IMR-90 (cell line): ENCODE data around the gene SLC7A6. TPM values are rescaled to one million over a fixed set of nuclear protein-coding genes. Genes with fewer than 3 reads are reported as not detected.

Experiments
- ATAC-seq: fragments of 200-7000 bp; cut with Tn5 transposase; 2 replicates; pipeline ENCODE4 v1.9.1; 2020; ENCODE audit warnings: low read depth, mild to moderate bottlenecking, moderate library complexity
- BruUV-seq: library from RNA; stranded (reverse); fragments of 400-500 nt; replicated peaks from 2 replicates; lab custom pipeline; 2021; lab: Mats Ljungman, UMichigan
- CTCF ChIA-PET: fragments of 300-600 bp; formaldehyde crosslinking; extraction: SDS; loops from one replicate; lab custom pipeline; 2021; ENCODE audit warnings: antibody characterized with exemption; lab: Yijun Ruan, JAX
- POLR2A ChIA-PET: fragments of 300-600 bp; sonication (Branson Sonifier 250); formaldehyde crosslinking; loops from one replicate; lab custom pipeline; 2022; ENCODE audit warnings: antibody characterized with exemption; ENCODE audit not compliant: unreplicated experiment; lab: Charles Lee
- DNase-seq: peaks from one replicate; pipeline ENCODE4 v3.0.0; 2013
- H2AFZ ChIP-seq: replicated peaks from 2 replicates; pipeline ENCODE3; 2013; ENCODE audit warnings: low read length, mild to moderate bottlenecking; ENCODE audit not compliant: poor library complexity
- H2AK5ac ChIP-seq: 2 replicates; pipeline ENCODE4 v1.6.1; 2013; ENCODE audit warnings: low read depth, low read length, inconsistent platforms
- H2AK9ac ChIP-seq: replicated peaks from 2 replicates; pipeline ENCODE3; 2013; ENCODE audit warnings: mild to moderate bottlenecking, low read depth, low read length, moderate library complexity; ENCODE audit not compliant: poor library complexity
- H2BK120ac ChIP-seq: 2 replicates; pipeline ENCODE4 v1.6.1; 2013; ENCODE audit warnings: low read depth, low read length, inconsistent platforms
- H2BK15ac ChIP-seq: 3 replicates; pipeline ENCODE4 v1.6.1; 2013; ENCODE audit warnings: low read depth, low read length, inconsistent platforms
- H2BK20ac ChIP-seq: 2 replicates; pipeline ENCODE4 v1.6.1; 2013; ENCODE audit warnings: low read depth, mild to moderate bottlenecking, inconsistent platforms, low read length, moderate library complexity
- H2BK5ac ChIP-seq: 2 replicates; pipeline ENCODE4 v1.6.1; 2013; ENCODE audit warnings: mild to moderate bottlenecking, low read depth, low read length, inconsistent platforms; ENCODE audit not compliant: poor library complexity, severe bottlenecking
- H3K14ac ChIP-seq: replicated peaks from 2 replicates; pipeline ENCODE4 v1.6.1; 2013; ENCODE audit warnings: low read depth, low read length, inconsistent platforms
- H3K18ac ChIP-seq: 2 replicates; pipeline ENCODE4 v1.6.1; 2013; ENCODE audit warnings: low read depth, low read length, control low read depth
- H3K23ac ChIP-seq: 2 replicates; pipeline ENCODE4 v1.6.1; 2013; ENCODE audit warnings: low read depth, low read length, inconsistent platforms
- H3K27ac ChIP-seq: 2 replicates; pipeline ENCODE4 v1.5.1; 2013; ENCODE audit warnings: mild to moderate bottlenecking, control low read depth, low read length; ENCODE audit not compliant: insufficient read depth
- H3K27me3 ChIP-seq: 2 replicates; pipeline ENCODE4 v1.6.1; 2013; ENCODE audit warnings: low read length; ENCODE audit not compliant: control insufficient read depth, insufficient read depth
- H3K36me3 ChIP-seq: 2 replicates; pipeline ENCODE4 v1.6.1; 2013; ENCODE audit warnings: low read length, mixed read lengths; ENCODE audit not compliant: control insufficient read depth, insufficient read depth
- H3K4ac ChIP-seq: 2 replicates; pipeline ENCODE4 v1.6.1; 2013; ENCODE audit warnings: low read depth, low read length, inconsistent platforms
- H3K4me1 ChIP-seq: 2 replicates; pipeline ENCODE4 v1.6.1; 2013; ENCODE audit warnings: low read length, mixed read lengths; ENCODE audit not compliant: control insufficient read depth, insufficient read depth
- H3K4me2 ChIP-seq: 2 replicates; pipeline ENCODE4 v1.6.1; 2013; ENCODE audit warnings: low read depth, mild to moderate bottlenecking, control low read depth, low read length, moderate library complexity
- H3K4me3 ChIP-seq: 2 replicates; pipeline ENCODE4 v1.5.1; 2013; ENCODE audit warnings: low read depth, mild to moderate bottlenecking, control low read depth, low read length, moderate library complexity; ENCODE audit not compliant: insufficient read depth
- H3K56ac ChIP-seq: 2 replicates; pipeline ENCODE4 v1.6.1; 2013; ENCODE audit warnings: low read length, inconsistent platforms; ENCODE audit not compliant: insufficient read depth; ENCODE audit errors: extremely low read depth
- H3K79me1 ChIP-seq, 2 experiments: 2 replicates each; pipeline ENCODE4 v1.6.1; 2013; ENCODE audit warnings: low read length in 2 of 2, inconsistent platforms in 1 of 2, low read depth in 1 of 2
- H3K9ac ChIP-seq: 2 replicates; pipeline ENCODE4 v1.6.1; 2013; ENCODE audit warnings: low read depth, low read length, control low read depth
- H3K9me1 ChIP-seq: 2 replicates; pipeline ENCODE4 v1.6.1; 2013; ENCODE audit warnings: low read length, inconsistent platforms; ENCODE audit not compliant: insufficient read depth
- H3K9me3 ChIP-seq: 2 replicates; pipeline ENCODE4 v1.6.1; 2013; ENCODE audit warnings: low read length; ENCODE audit not compliant: control insufficient read depth, insufficient read depth
- H4K20me1 ChIP-seq: 2 replicates; pipeline ENCODE4 v1.6.1; 2013; ENCODE audit warnings: low read length, inconsistent platforms; ENCODE audit not compliant: insufficient read depth
- H4K5ac ChIP-seq: 2 replicates; pipeline ENCODE4 v1.6.1; 2013; ENCODE audit warnings: mild to moderate bottlenecking, low read depth, low read length, control low read depth
- H4K8ac ChIP-seq, 2 experiments: 2 replicates each; pipeline ENCODE4 v1.6.1; 2013; ENCODE audit warnings: low read depth in 2 of 2, low read length in 2 of 2, control low read depth in 1 of 2, inconsistent platforms in 1 of 2
- H4K91ac ChIP-seq: 2 replicates; pipeline ENCODE4 v1.6.1; 2013; ENCODE audit warnings: low read depth, low read length, inconsistent platforms; ENCODE audit not compliant: insufficient read depth
- BHLHE40 ChIP-seq: fragments of 150-350 bp; IDR thresholded peaks from 2 replicates; pipeline ENCODE4 v1.6.1; 2016; ENCODE audit warnings: mild to moderate bottlenecking, low read depth, low read length
- CEBPB ChIP-seq: IDR thresholded peaks from 2 replicates; pipeline ENCODE4 v1.6.1; 2012; ENCODE audit warnings: low read depth, low read length, improper control_type of control experiment
- CHD1 ChIP-seq: IDR thresholded peaks from 2 replicates; pipeline ENCODE4 v1.6.1; 2012; ENCODE audit warnings: low read depth, low read length, improper control_type of control experiment
- FOS ChIP-seq: fragments of 150-350 bp; IDR thresholded peaks from 2 replicates; pipeline ENCODE4 v1.6.1; 2016; ENCODE audit warnings: low read depth, low read length
- MAFK ChIP-seq: IDR thresholded peaks from 2 replicates; pipeline ENCODE4 v1.6.1; 2012; ENCODE audit warnings: low read depth, low read length, improper control_type of control experiment
- MAZ ChIP-seq: IDR thresholded peaks from 2 replicates; pipeline ENCODE4 v1.6.1; 2012; ENCODE audit warnings: low read depth, mild to moderate bottlenecking, low read length, improper control_type of control experiment, moderate library complexity, borderline replicate concordance
- MXI1 ChIP-seq: IDR thresholded peaks from 2 replicates; pipeline ENCODE4 v1.6.1; 2012; ENCODE audit warnings: low read depth, mild to moderate bottlenecking, low read length, moderate library complexity, borderline replicate concordance
- NFE2L2 ChIP-seq: fragments of 150-350 bp; IDR thresholded peaks from 2 replicates; pipeline ENCODE4 v1.6.1; 2016; ENCODE audit warnings: low read depth, mild to moderate bottlenecking, low read length
- POLR2A ChIP-seq: IDR thresholded peaks from 2 replicates; pipeline ENCODE4 v1.6.1; 2012; ENCODE audit warnings: mild to moderate bottlenecking, low read depth, low read length
- RAD21 ChIP-seq: IDR thresholded peaks from 2 replicates; pipeline ENCODE4 v1.6.1; 2012; ENCODE audit warnings: low read length, improper control_type of control experiment
- RCOR1 ChIP-seq: IDR thresholded peaks from 2 replicates; pipeline ENCODE4 v1.6.1; 2012; ENCODE audit warnings: mild to moderate bottlenecking, low read length, improper control_type of control experiment; ENCODE audit not compliant: insufficient replicate concordance
- RFX5 ChIP-seq: IDR thresholded peaks from 2 replicates; pipeline ENCODE4 v1.8.0; 2012; ENCODE audit warnings: low read depth, mild to moderate bottlenecking, low read length, moderate library complexity
- SMC3 ChIP-seq: fragments of 150-350 bp; IDR thresholded peaks from 2 replicates; pipeline ENCODE4 v1.6.1; 2016; ENCODE audit warnings: low read depth, mild to moderate bottlenecking, antibody characterized with exemption, low read length, moderate library complexity
- USF2 ChIP-seq: fragments of 150-350 bp; IDR thresholded peaks from 2 replicates; pipeline ENCODE4 v1.6.1; 2017; ENCODE audit warnings: mild to moderate bottlenecking, antibody characterized with exemption, low read length, low read depth
- WGBS, 2 experiments: methylation state at CpG; one replicate each; pipeline versions ENCODE4 v1.1.5 to v1.1.7; 2013; ENCODE audit warnings: missing lambda C conversion rate in 2 of 2; ENCODE audit not compliant: insufficient read length in 1 of 2; ENCODE audit errors: extremely low coverage in 2 of 2; 5-methylcytosine and 5-hydroxymethylcytosine counted together
- dilution Hi-C: fragments of 300-500 bp; cut with HindIII; formaldehyde crosslinking; loops from one replicate; pipeline ENCODE4 v1.14.3; 2018; ENCODE audit warnings: low sequenced_read_pairs; ENCODE audit not compliant: unreplicated experiment
- in situ Hi-C: fragments of 300-500 bp; cut with MboI; formaldehyde crosslinking; loops from 3 replicates; pipeline ENCODE4 v1.14.3; 2019; ENCODE audit warnings: low sequenced_read_pairs, inconsistent platforms, mixed read lengths
- intact Hi-C: fragments of 100-400 bp; cut with micrococcal nuclease; formaldehyde crosslinking; loops from 2 replicates; pipeline ENCODE4 v1.10.0; 2022
- polyA plus RNA-seq, 3 experiments: library from polyadenylated mRNA; depleted of rRNA; stranded (reverse); fragments of >200 nt; gene quantifications; 2 replicates each; pipeline ENCODE4 v1.2.3, GENCODE V29; 2012; ENCODE audit warnings: low replicate concordance in 1 of 3
- total RNA-seq: library from RNA; depleted of rRNA; stranded (reverse); fragments of >200 nt; gene quantifications from 2 replicates; pipeline ENCODE4 v1.2.3, GENCODE V29; 2012
- TF ChIP-seq, protein P1 (sequence below): fragments of 150-350 bp; IDR thresholded peaks from 2 replicates; pipeline ENCODE4 v1.6.1; 2016; ENCODE audit warnings: low read depth, mild to moderate bottlenecking, low read length, moderate library complexity, borderline replicate concordance
- TF ChIP-seq, protein P2 (sequence below): conservative IDR thresholded peaks from 2 replicates; pipeline ENCODE4 v1.5.1; 2012; ENCODE audit warnings: mild to moderate bottlenecking, low read depth, low read length, improper control_type of control experiment

The SLC7A6 gene
- total and polyA plus RNA-seq, 2 of the 4 experiments (the other 2 are of a cell fraction) = 29.4 to 36.1 TPM

GRCh38 chr16:68223072-68223471 is 41.3 kb upstream of the SLC7A6 start:
- no peak overlapping the region for H3K4ac ChIP-seq
- no peak overlapping the region for H2AK9ac ChIP-seq
- ChIA-PET CTCF (no interaction called here), POLR2A (no interaction called here)
- no peak overlapping the region for H3K27ac ChIP-seq
- no peak for TF ChIP-seq RAD21
- no peak for TF ChIP-seq MAZ
- no peak for TF ChIP-seq RFX5
- TF ChIP-seq BHLHE40 = no peak
- TF ChIP-seq, protein P1, sequence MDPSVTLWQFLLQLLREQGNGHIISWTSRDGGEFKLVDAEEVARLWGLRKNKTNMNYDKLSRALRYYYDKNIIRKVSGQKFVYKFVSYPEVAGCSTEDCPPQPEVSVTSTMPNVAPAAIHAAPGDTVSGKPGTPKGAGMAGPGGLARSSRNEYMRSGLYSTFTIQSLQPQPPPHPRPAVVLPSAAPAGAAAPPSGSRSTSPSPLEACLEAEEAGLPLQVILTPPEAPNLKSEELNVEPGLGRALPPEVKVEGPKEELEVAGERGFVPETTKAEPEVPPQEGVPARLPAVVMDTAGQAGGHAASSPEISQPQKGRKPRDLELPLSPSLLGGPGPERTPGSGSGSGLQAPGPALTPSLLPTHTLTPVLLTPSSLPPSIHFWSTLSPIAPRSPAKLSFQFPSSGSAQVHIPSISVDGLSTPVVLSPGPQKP = no peak
- no peak for TF ChIP-seq CEBPB
- no peak for TF ChIP-seq MAFK
- TF ChIP-seq SMC3 = no peak
- no peak for TF ChIP-seq RCOR1
- TF ChIP-seq CHD1 = no peak
- no peak for TF ChIP-seq USF2
- no peak for TF ChIP-seq NFE2L2
- no peak for TF ChIP-seq MXI1
- TF ChIP-seq POLR2A = no peak
- TF ChIP-seq FOS = no peak
- TF ChIP-seq, protein P2, sequence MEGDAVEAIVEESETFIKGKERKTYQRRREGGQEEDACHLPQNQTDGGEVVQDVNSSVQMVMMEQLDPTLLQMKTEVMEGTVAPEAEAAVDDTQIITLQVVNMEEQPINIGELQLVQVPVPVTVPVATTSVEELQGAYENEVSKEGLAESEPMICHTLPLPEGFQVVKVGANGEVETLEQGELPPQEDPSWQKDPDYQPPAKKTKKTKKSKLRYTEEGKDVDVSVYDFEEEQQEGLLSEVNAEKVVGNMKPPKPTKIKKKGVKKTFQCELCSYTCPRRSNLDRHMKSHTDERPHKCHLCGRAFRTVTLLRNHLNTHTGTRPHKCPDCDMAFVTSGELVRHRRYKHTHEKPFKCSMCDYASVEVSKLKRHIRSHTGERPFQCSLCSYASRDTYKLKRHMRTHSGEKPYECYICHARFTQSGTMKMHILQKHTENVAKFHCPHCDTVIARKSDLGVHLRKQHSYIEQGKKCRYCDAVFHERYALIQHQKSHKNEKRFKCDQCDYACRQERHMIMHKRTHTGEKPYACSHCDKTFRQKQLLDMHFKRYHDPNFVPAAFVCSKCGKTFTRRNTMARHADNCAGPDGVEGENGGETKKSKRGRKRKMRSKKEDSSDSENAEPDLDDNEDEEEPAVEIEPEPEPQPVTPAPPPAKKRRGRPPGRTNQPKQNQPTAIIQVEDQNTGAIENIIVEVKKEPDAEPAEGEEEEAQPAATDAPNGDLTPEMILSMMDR = no peak
- ATAC-seq = no peak
- no peak overlapping the region for H2BK5ac ChIP-seq
- no peak overlapping the region for H4K8ac ChIP-seq
- H3K14ac ChIP-seq = no peak overlapping the region
- DNase-seq = no peak
- intact Hi-C loops = loop anchor here (10.0 kb wide), 1 partner anchor 258 kb away; the partner anchor contains the start of gene SLC12A4
- H3K9me3 ChIP-seq = no peaks in the 10 kb centered on the region
- BruUV-seq = no TSS peak
- H2AFZ ChIP-seq = no peak overlapping the region
- peaks cover 6% of the 10 kb centered on the region for H3K36me3 ChIP-seq
- no peaks in the 10 kb centered on the region for H3K9me1 ChIP-seq
- no peaks in the 10 kb centered on the region for H4K20me1 ChIP-seq
- no peaks in the 10 kb centered on the region for H3K79me1 ChIP-seq
- no peak overlapping the region for H4K5ac ChIP-seq
- no peak overlapping the region for H3K23ac ChIP-seq
- no peak overlapping the region for H4K91ac ChIP-seq
- in situ Hi-C loops = loop anchor here (10.0 kb wide), 2 partner anchors 128 to 238 kb away; partner anchors contain the start of gene DPEP3
- H3K4me2 ChIP-seq = no peak overlapping the region
- H3K18ac ChIP-seq = no peak overlapping the region
- H2BK120ac ChIP-seq = no peak overlapping the region
- dilution Hi-C loops = no loop called here
- H2AK5ac ChIP-seq = no peak overlapping the region
- WGBS, 2 experiments = no CpG with 5 or more reads among the region's 1 CpG
- H2BK15ac ChIP-seq = no peak overlapping the region
- H3K4me3 ChIP-seq = no peak overlapping the region
- H3K56ac ChIP-seq = no peak overlapping the region
- no peak overlapping the region for H3K9ac ChIP-seq
- no peaks in the 10 kb centered on the region for H3K27me3 ChIP-seq
- H2BK20ac ChIP-seq = no peak overlapping the region
- peaks cover 2% of the 10 kb centered on the region for H3K4me1 ChIP-seq
